ENCODE measurements around the gene P4HB. TPM values are rescaled to one million over a fixed set of nuclear protein-coding genes. Genes with fewer than 3 reads are reported as not detected.

The P4HB gene
- total RNA-seq, 2 donors from 2014 or later: 509 to 2,101 TPM

DNA sequence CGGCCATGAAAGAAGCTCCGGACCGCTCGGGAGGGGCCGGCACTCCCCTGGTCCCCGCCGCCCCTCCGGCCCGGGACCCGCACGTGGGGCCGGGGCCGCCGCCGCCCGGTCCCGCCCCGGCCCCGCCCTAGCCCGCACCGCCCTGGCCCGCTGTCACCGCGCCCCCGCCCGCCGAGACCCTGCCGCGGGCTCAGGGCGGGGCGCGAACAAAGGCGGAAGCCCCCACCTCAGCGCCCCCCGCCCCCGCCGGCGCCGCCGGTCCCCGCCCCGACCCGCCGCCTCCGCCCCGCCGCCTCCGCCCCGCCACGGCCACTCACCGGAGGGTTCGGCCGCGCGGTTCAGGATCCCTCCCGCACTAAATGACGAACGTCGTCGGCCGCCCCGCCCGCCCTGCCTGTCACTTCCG lies 10.6 kb upstream of the P4HB start, which contains the start of gene ARHGDIA:
Gene ARHGDIA, minus strand, starts transcription at position 357 of the 406 bp plus-strand sequence. CDS start 1,407 bp downstream, outside the sequence.
- under 1% methylated on average over 38 of the region's 64 CpGs for WGBS
- no peaks in the 10 kb centered on the region for H3K9me3 ChIP-seq
- no peaks in the 10 kb centered on the region for H3K27me3 ChIP-seq (replicated peaks; ENCODE audit: insufficient read depth)
- no peak for DNase-seq (ENCODE audit: low spot score)
- intact Hi-C loops (cut with DNase I): loop anchor here (1.0 kb wide), 1 partner anchor 10 kb away; no protein-coding TSS in a partner anchor
- peaks cover 0 to 10% of the 10 kb centered on the region in 2 donors for H3K36me3 ChIP-seq
- H3K4me3 ChIP-seq: peak within 1 kb of the TSS; percentile 69 to 95
- TF ChIP-seq POLR2A (IDR thresholded peaks at IDR 0.05): no peak
- TF ChIP-seq, protein P1, sequence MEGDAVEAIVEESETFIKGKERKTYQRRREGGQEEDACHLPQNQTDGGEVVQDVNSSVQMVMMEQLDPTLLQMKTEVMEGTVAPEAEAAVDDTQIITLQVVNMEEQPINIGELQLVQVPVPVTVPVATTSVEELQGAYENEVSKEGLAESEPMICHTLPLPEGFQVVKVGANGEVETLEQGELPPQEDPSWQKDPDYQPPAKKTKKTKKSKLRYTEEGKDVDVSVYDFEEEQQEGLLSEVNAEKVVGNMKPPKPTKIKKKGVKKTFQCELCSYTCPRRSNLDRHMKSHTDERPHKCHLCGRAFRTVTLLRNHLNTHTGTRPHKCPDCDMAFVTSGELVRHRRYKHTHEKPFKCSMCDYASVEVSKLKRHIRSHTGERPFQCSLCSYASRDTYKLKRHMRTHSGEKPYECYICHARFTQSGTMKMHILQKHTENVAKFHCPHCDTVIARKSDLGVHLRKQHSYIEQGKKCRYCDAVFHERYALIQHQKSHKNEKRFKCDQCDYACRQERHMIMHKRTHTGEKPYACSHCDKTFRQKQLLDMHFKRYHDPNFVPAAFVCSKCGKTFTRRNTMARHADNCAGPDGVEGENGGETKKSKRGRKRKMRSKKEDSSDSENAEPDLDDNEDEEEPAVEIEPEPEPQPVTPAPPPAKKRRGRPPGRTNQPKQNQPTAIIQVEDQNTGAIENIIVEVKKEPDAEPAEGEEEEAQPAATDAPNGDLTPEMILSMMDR (IDR thresholded peaks at IDR 0.05): no peak
- no peak for TF ChIP-seq POLR2AphosphoS5 (IDR thresholded peaks at IDR 0.05)
- peaks cover 21% of the 10 kb centered on the region for H3K4me1 ChIP-seq (replicated peaks)
- H3K27ac ChIP-seq: peak within 1 kb of the TSS; percentile 90 to 96

DNA sequence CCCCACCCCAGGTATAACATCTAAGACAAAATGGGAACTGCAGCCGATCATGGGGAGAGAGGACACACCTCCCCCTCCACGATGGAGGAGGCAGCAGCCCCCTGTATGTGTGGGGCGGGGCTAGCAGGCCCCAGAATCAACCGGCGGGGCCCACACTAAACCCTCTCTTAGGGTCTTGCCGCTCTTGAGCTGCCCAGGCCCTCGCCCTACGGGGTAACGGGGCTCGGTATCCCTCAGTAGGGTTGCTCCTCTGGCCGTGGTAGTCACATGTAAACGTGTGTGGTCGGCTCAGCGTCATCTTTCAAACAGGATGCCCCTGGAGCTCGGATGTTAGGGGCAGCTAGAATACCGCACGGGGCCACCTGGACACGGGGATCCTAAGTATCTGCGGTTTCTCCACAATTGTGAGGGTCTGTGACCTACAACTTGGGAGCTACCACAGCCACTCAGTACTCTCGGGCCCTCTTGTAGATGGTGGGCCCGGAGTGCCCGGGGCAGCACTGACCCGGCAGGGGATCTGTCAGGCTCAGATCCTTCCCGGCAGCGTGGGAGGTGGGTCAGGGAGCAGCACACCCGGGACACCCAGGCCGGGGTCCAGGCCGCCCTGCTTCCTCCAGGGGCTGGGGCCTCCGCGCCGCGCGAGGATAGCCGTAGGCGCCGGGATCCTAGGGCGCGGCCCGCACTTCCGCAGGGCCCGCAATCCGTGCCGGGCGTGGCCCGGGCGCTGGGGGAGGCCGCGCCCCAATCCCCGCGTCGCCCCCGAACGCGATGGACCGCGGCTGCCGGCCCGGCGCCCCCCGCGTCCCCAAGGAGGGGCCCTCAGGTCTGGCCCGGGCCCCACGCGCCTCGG lies 10.0 kb upstream of the P4HB start:
- Histone ChIP-seq H3K36me3 (peaks cover 0 to 10% of the 10 kb centered on the region in 2 donors), H3K27ac (peak overlapping the region; percentile 90 to 96), H3K9me3 (no peaks in the 10 kb centered on the region), H3K4me3 (peak overlapping the region; percentile 69 to 95), H3K4me1 (replicated peaks) (peaks cover 21% of the 10 kb centered on the region), H3K27me3 (replicated peaks; ENCODE audit: insufficient read depth) (no peaks in the 10 kb centered on the region)
- intact Hi-C loops (cut with DNase I): no loop called here
- no peak for DNase-seq (ENCODE audit: low spot score)
- 5% methylated on average over 30 of the region's 65 CpGs for WGBS
- TF ChIP-seq POLR2A (IDR thresholded peaks at IDR 0.05) (no peak), POLR2AphosphoS5 (IDR thresholded peaks at IDR 0.05) (no peak)
- TF ChIP-seq, protein P1 (IDR thresholded peaks at IDR 0.05): no peak

DNA sequence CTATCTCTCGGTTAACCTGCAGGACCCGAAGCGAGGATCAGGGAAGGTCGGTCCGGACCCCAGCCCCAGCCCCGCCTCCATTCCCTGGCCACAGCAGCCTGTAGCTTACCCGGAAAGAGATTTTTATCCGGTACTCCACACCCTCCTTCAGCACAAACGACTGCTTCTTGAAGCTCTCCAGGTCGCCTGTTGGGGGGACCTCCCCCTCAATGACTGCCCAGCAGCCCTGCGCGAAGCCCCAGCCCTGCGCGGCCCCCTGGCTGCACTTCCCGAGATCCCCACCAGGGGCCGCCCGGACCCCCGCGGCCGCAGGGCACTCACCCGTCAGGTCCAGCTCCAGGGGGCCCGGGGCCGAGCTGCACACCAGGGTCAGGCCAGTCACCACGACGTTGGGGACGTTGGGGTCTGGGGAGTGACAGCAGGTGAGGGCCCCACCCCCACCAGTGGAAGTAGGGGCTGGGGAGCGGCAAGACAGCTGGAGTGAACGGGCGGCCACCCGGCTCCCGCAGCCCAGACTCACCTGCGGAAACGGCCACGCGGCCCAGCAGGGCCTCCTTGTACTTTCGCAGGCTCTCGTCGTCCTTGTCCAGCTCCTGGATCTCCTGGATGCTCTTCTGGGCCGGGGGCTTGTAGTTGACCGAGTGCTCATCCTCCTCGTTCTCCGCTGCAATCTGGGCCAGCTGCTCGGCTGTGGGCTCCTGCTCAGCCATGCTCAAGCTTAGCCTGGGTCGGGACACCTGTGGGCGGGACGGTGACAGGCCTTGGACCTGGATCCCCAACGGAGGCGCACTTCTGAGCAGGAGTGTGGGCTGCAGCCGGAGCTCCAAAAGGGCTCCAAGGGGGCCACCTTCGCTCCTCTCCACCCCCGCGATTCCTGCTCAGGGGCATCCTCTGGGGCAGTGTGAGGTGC lies 9.1 kb upstream of the P4HB start:
- no peak for TF ChIP-seq POLR2AphosphoS5 (IDR thresholded peaks at IDR 0.05)
- TF ChIP-seq, protein P1 (IDR thresholded peaks at IDR 0.05): peak; percentile 71 to 89 (median 74)
- TF ChIP-seq POLR2A (IDR thresholded peaks at IDR 0.05): no peak
- intact Hi-C loops (cut with DNase I): no loop called here
- Histone ChIP-seq H3K9me3 (no peaks in the 10 kb centered on the region), H3K27ac (peak overlapping the region; percentile 90 to 96), H3K36me3 (peaks cover 0 to 10% of the 10 kb centered on the region in 2 donors), H3K4me1 (replicated peaks) (peaks cover 21% of the 10 kb centered on the region), H3K4me3 (peak overlapping the region; percentile 69 to 95), H3K27me3 (replicated peaks; ENCODE audit: insufficient read depth) (no peaks in the 10 kb centered on the region)
- DNase-seq (ENCODE audit: low spot score): no peak
- WGBS: 37% methylated on average over 48 of the region's 52 CpGs

DNA sequence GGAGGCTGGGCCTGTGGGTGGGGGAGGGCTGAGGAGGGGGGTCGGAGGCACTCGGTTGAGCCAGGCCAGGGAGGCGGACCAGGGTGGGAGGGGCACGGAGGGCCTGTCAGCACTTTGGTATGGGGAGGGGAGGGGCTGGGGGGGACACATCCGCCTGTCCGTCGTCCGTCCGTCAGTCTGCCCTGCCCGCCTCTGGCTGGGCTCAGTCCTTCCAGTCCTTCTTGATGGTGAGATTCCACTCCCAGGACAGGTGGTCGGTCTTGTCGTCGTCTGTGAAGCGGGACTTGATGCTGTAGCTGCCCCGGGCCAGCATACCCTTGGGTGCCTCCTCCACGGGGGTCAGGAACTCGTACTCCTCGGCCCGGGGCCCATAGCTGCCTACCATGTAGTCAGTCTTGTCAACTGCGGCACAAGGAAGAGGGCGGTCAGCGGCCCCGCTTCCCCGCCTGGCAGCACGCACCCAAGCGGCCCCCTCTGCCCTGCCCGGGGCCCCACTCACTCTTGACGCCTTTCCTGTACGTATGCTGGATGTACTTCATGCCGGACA lies 8.4 kb upstream of the P4HB start:
- peaks cover 21% of the 10 kb centered on the region for H3K4me1 ChIP-seq (replicated peaks)
- H3K36me3 ChIP-seq: peaks cover 0 to 10% of the 10 kb centered on the region in 2 donors
- no peak for DNase-seq (ENCODE audit: low spot score)
- TF ChIP-seq POLR2AphosphoS5 (IDR thresholded peaks at IDR 0.05) (no peak), POLR2A (IDR thresholded peaks at IDR 0.05) (no peak)
- TF ChIP-seq, protein P1 (IDR thresholded peaks at IDR 0.05): no peak
- H3K4me3 ChIP-seq: peak overlapping the region in 1 of 2 donors; percentile 95
- peak overlapping the region; percentile 90 to 96 for H3K27ac ChIP-seq
- 53% methylated on average over 25 of the region's 30 CpGs for WGBS
- intact Hi-C loops (cut with DNase I): no loop called here
- no peaks in the 10 kb centered on the region for H3K27me3 ChIP-seq (replicated peaks; ENCODE audit: insufficient read depth)
- H3K9me3 ChIP-seq: no peaks in the 10 kb centered on the region
